ENCODE results near the gene LMNA.

LMNA gene

DNA sequence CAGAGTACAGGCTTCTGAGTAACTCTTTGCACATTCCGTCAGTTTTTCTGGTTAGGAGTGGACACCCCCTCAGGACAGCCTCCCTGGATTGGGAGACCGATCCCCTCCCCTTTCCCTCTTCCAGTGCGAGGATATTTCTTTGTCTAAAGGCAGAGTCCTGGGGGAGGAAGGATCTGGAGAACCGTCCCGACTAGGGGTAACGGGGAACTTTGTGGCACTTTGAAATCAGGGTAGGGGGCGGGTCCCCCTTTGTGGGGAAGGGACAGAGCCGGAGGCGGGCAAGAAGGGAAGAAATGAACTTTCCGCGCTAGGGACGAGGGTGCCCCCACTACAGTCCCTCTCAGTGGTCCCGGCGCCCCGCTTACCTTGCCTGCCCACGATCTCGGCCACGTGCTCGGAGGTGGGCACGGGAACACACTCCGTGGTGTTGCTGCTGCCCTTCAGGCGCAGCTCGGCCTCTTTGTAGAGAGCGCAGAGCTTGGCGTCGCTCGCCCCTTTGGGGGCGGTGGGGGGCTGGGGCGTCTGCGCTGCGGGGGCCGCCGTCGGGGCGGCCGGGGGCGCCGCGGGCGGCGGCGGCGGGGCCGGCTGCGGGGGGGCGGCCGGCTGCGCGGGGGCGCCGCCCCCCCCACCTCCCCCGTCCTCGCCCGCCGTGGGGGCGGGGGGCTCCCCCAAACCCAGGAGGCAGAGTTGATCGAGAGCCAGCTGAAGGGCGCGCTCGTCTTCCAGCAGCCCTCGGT, 33.2 kb upstream of the LMNA start:
- H3K36me3 ChIP-seq (ENCODE audit: control insufficient read depth, low read length), result peaks cover 4% of the 10 kb centered on the region; the same call in 1 of the 2 replicates
- H3K9me3 ChIP-seq (ENCODE audit: control insufficient read depth, insufficient read depth, low read length), result no peaks in the 10 kb centered on the region
- peaks cover 22% of the 10 kb centered on the region for H3K27me3 ChIP-seq (ENCODE audit: control insufficient read depth, low read length)
- no peak overlapping the region for H3K27ac ChIP-seq (ENCODE audit: low read depth, low read length)
- peaks cover 40% of the 10 kb centered on the region for H3K4me1 ChIP-seq (ENCODE audit: control insufficient read depth, low read length)
- H3K9me2 ChIP-seq (replicated peaks; ENCODE audit: control insufficient read depth, low read length), result no peaks in the 10 kb centered on the region
- peak overlapping the region; percentile 77 for H3K4me3 ChIP-seq (ENCODE audit: low read length)
- peaks cover 23% of the 10 kb centered on the region for H3F3A ChIP-seq (ENCODE audit: control insufficient read depth, insufficient read depth)
- H4K20me1 ChIP-seq (ENCODE audit: control insufficient read depth, insufficient read depth, low read depth, low read length), result no peaks in the 10 kb centered on the region
- H3K4me2 ChIP-seq (ENCODE audit: low read length), result peak overlapping the region; percentile 81
- H3K79me2 ChIP-seq (ENCODE audit: control insufficient read depth, low read length), result peaks cover 2% of the 10 kb centered on the region
- no peak for TF ChIP-seq EZH2phosphoT487 (IDR thresholded peaks at IDR 0.05; ENCODE audit: borderline replicate concordance, low read length)

DNA sequence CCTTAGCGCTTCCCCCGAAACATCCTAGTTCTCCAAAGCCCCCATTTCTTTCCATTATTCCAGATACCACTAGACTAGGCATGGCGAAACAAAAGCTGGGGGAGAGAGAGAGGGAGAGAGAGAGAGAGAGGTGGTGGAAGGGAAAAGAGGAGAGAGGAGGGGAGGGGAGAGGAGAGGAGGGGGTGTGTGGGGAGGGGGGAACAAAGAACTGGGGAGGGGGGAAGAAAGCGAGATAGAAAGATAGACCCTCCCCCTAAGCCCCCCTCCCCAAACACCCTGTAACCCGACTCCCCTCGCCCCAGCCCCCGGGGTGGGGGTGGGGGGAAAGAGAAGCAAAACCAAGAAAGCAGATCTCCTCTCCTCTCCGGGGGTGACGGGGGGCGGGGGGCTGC, 32.6 kb upstream of the LMNA start:
- no peak for TF ChIP-seq EZH2phosphoT487 (IDR thresholded peaks at IDR 0.05; ENCODE audit: borderline replicate concordance, low read length)
- TF ChIP-seq, protein P1, sequence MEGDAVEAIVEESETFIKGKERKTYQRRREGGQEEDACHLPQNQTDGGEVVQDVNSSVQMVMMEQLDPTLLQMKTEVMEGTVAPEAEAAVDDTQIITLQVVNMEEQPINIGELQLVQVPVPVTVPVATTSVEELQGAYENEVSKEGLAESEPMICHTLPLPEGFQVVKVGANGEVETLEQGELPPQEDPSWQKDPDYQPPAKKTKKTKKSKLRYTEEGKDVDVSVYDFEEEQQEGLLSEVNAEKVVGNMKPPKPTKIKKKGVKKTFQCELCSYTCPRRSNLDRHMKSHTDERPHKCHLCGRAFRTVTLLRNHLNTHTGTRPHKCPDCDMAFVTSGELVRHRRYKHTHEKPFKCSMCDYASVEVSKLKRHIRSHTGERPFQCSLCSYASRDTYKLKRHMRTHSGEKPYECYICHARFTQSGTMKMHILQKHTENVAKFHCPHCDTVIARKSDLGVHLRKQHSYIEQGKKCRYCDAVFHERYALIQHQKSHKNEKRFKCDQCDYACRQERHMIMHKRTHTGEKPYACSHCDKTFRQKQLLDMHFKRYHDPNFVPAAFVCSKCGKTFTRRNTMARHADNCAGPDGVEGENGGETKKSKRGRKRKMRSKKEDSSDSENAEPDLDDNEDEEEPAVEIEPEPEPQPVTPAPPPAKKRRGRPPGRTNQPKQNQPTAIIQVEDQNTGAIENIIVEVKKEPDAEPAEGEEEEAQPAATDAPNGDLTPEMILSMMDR (IDR thresholded peaks at IDR 0.05; ENCODE audit: low read depth, low read length, poor library complexity, severe bottlenecking), result no peak
- H4K20me1 ChIP-seq (ENCODE audit: control insufficient read depth, insufficient read depth, low read depth, low read length), result no peaks in the 10 kb centered on the region
- H3F3A ChIP-seq (ENCODE audit: control insufficient read depth, insufficient read depth), result peaks cover 23% of the 10 kb centered on the region
- peak overlapping the region; percentile 77 for H3K4me3 ChIP-seq (ENCODE audit: low read length)
- no peaks in the 10 kb centered on the region for H3K9me3 ChIP-seq (ENCODE audit: control insufficient read depth, insufficient read depth, low read length)
- peaks cover 22% of the 10 kb centered on the region for H3K27me3 ChIP-seq (ENCODE audit: control insufficient read depth, low read length)
- no peaks in the 10 kb centered on the region for H3K9me2 ChIP-seq (replicated peaks; ENCODE audit: control insufficient read depth, low read length)
- H3K4me2 ChIP-seq (ENCODE audit: low read length), result peak overlapping the region; percentile 81
- no peaks in the 10 kb centered on the region for H3K79me2 ChIP-seq (ENCODE audit: control insufficient read depth, low read length)
- H3K36me3 ChIP-seq (ENCODE audit: control insufficient read depth, low read length), result peaks cover 2% of the 10 kb centered on the region; the same call in 1 of the 2 replicates
- no peak overlapping the region for H3K27ac ChIP-seq (ENCODE audit: low read depth, low read length)
- peaks cover 37% of the 10 kb centered on the region for H3K4me1 ChIP-seq (ENCODE audit: control insufficient read depth, low read length)

DNA sequence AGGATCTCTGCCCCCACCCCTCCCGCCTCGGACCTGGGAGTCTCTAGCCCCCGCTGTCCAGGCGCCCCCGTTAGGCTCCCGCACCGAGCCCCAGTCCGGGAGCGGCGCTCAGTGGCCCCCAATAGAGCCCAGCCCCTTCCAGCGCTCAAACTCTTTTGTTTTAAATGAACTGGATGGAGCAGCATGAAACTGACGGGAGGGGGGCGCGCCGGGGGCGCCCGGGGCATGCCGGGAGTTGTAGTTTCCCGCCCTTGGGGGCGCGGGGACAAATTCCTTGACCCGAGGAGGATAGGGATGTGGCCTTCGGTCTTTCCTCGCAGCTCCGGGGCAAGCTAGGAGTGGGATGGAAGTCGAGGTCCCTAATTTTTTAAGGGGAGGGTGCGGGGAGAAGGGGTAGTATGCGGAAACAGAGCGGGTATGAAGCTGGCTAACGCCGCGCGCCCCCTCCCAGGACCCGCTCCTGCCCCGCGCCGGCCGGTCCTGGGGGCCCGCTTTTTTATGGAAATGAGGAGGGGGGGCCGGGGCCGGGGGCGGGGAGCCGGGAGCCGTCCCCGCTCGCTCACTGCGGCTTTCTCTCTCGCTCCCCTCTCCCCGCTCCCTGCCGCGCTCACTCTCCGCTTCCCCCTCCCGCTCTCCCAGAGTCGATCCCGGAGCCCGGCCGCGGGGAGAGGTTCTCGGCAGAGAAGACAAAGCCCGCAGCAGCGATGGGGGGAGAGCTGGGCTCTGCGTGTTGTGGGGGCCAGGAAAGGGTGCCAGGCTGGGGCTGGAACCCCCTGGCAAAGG, 32.0 kb upstream of the LMNA start, which contains the start of gene MEX3A:
MEX3A (minus strand) TSS at position 157 of the 783 bp plus-strand sequence. CDS start 467 bp downstream, outside the sequence.
- H3K36me3 ChIP-seq (ENCODE audit: control insufficient read depth, low read length), result no peaks in the 10 kb centered on the region
- no peak for TF ChIP-seq EZH2phosphoT487 (IDR thresholded peaks at IDR 0.05; ENCODE audit: borderline replicate concordance, low read length)
- TF ChIP-seq, protein P1 (IDR thresholded peaks at IDR 0.05; ENCODE audit: low read depth, low read length, poor library complexity, severe bottlenecking), result no peak
- H3K4me2 ChIP-seq (ENCODE audit: low read length), result peak within 1 kb of the TSS; percentile 81
- H3K27ac ChIP-seq (ENCODE audit: low read depth, low read length), result no peak within 1 kb of the TSS
- H3F3A ChIP-seq (ENCODE audit: control insufficient read depth, insufficient read depth), result peaks cover 22% of the 10 kb centered on the region
- H4K20me1 ChIP-seq (ENCODE audit: control insufficient read depth, insufficient read depth, low read depth, low read length), result no peaks in the 10 kb centered on the region
- no peaks in the 10 kb centered on the region for H3K9me2 ChIP-seq (replicated peaks; ENCODE audit: control insufficient read depth, low read length)
- peaks cover 32% of the 10 kb centered on the region for H3K4me1 ChIP-seq (ENCODE audit: control insufficient read depth, low read length)
- H3K79me2 ChIP-seq (ENCODE audit: control insufficient read depth, low read length), result no peaks in the 10 kb centered on the region
- H3K9me3 ChIP-seq (ENCODE audit: control insufficient read depth, insufficient read depth, low read length), result no peaks in the 10 kb centered on the region
- peaks cover 22% of the 10 kb centered on the region for H3K27me3 ChIP-seq (ENCODE audit: control insufficient read depth, low read length)
- H3K4me3 ChIP-seq (ENCODE audit: low read length), result peak within 1 kb of the TSS; percentile 77
